A549 (cell line): ENCODE measurements around the gene ATF3. TPM values are rescaled to one million over a fixed set of nuclear protein-coding genes. Genes with fewer than 3 reads are reported as not detected.

Experiments
- ATAC-seq, 2 experiments: fragments of 200-7000 bp in 1 of 2; fragments of >200 bp in 1 of 2; cut with Nextera tagmentation in 1 of 2; cut with Tn5 transposase in 1 of 2; 3 replicates each; pipeline versions ENCODE4 v1.8.0 to v1.9.1; 2018 to 2020; ENCODE audit warnings: mild to moderate bottlenecking in 1 of 2, moderate library complexity in 1 of 2
- CTCF ChIA-PET: fragments of 300-600 bp; sonication (Branson Sonifier 250); formaldehyde crosslinking; extraction: SDS; loops from one replicate; lab custom pipeline; 2021; ENCODE audit warnings: antibody characterized with exemption, inconsistent platforms; lab: Yijun Ruan, JAX
- POLR2A ChIA-PET: fragments of 350-600 bp; formaldehyde crosslinking; extraction: SDS; loops from one replicate; lab custom pipeline; 2021; ENCODE audit warnings: antibody characterized with exemption, inconsistent platforms; lab: Yijun Ruan, JAX
- DNase-seq, 2 experiments: peaks; one replicate each; pipeline versions ENCODE4 v3.0.0 to v3.0.0-alpha.2; 2011 to 2016; ENCODE audit warnings: low read depth in 1 of 2, low spot score in 1 of 2
- FAIRE-seq: peaks from 2 replicates; lab custom pipeline; 2011; peaks lifted over from hg19 to GRCh38; lab: Jason Lieb, UNC
- H3K27ac ChIP-seq, 2 experiments: fragments of >200 bp; sonication (Bioruptor Twin); formaldehyde crosslinking; 3 replicates each; pipeline ENCODE4 v1.5.1; 2016 to 2017
- H3K4me1 ChIP-seq: fragments of >200 bp; sonication (Bioruptor Twin); formaldehyde crosslinking; 3 replicates; pipeline ENCODE4 v1.6.1; 2016
- H3K4me2 ChIP-seq: fragments of >200 bp; sonication (Bioruptor Twin); formaldehyde crosslinking; 3 replicates; pipeline ENCODE4 v1.6.1; 2016
- H3K4me3 ChIP-seq: fragments of >200 bp; sonication (Bioruptor Twin); formaldehyde crosslinking; 3 replicates; pipeline ENCODE4 v1.5.1; 2016
- H3K9me3 ChIP-seq: fragments of >200 bp; sonication (Bioruptor Twin); formaldehyde crosslinking; 3 replicates; pipeline ENCODE4 v1.6.1; 2016
- CBX2 ChIP-seq: fragments of 200-600 bp; sonication (generic); IDR thresholded peaks from 2 replicates; pipeline ENCODE4 v1.6.1; 2016; ENCODE audit warnings: low read depth, mild to moderate bottlenecking, borderline replicate concordance
- CBX8 ChIP-seq: fragments of 200-600 bp; sonication (generic); IDR thresholded peaks from 2 replicates; pipeline ENCODE4 v1.6.1; 2016
- CHD2 ChIP-seq: fragments of 150-350 bp; IDR thresholded peaks from 2 replicates; pipeline ENCODE4 v1.6.1; 2014; ENCODE audit warnings: low read length; ENCODE audit not compliant: partially characterized antibody
- EHMT2 ChIP-seq: fragments of 200-600 bp; sonication (generic); IDR thresholded peaks from 2 replicates; pipeline ENCODE4 v1.6.1; 2016; ENCODE audit warnings: antibody characterized with exemption, low read depth, mild to moderate bottlenecking, moderate library complexity
- ELK1 ChIP-seq: fragments of 150-350 bp; IDR thresholded peaks from 2 replicates; pipeline ENCODE4 v1.6.1; 2014; ENCODE audit warnings: low read depth, mild to moderate bottlenecking, low read length
- EP300 ChIP-seq, 2 experiments: fragments of >200 bp; sonication (Bioruptor Twin); formaldehyde crosslinking; IDR thresholded peaks; 2 replicates in 1 of 2; 3 replicates in 1 of 2; pipeline ENCODE4 v1.6.1; 2016 to 2017
- FOSB ChIP-seq: fragments of 250-450 bp; sonication (Bioruptor Pico); IDR thresholded peaks from 2 replicates; pipeline ENCODE4 v1.5.0; 2020; ENCODE audit warnings: mild to moderate bottlenecking, moderate library complexity
- GATA3 ChIP-seq: IDR thresholded peaks from 2 replicates; pipeline ENCODE4 v1.6.1; 2012; ENCODE audit warnings: borderline replicate concordance
- HOXB13 ChIP-seq: fragments of 250-450 bp; sonication (Bioruptor Pico); IDR thresholded peaks from 2 replicates; pipeline ENCODE4 v1.5.0; 2020; ENCODE audit warnings: low read depth, mild to moderate bottlenecking, moderate library complexity
- KDM1A ChIP-seq: fragments of 200-600 bp; sonication (generic); IDR thresholded peaks from 2 replicates; pipeline ENCODE4 v1.6.1; 2016; ENCODE audit warnings: low read depth, mild to moderate bottlenecking
- MAFK ChIP-seq: fragments of 450-650 bp; IDR thresholded peaks from 2 replicates; pipeline ENCODE4 v1.6.1; 2014; ENCODE audit not compliant: partially characterized antibody
- MAX ChIP-seq: IDR thresholded peaks from 2 replicates; pipeline ENCODE4 v1.6.1; 2012
- NFE2L2 ChIP-seq: fragments of 150-350 bp; conservative IDR thresholded peaks from 2 replicates; pipeline ENCODE4 v1.6.1; 2014; ENCODE audit warnings: low read length
- NR3C1 ChIP-seq: fragments of >200 bp; sonication (Bioruptor Twin); formaldehyde crosslinking; IDR thresholded peaks from 3 replicates; pipeline ENCODE4 v1.6.1; 2017
- POLR2A ChIP-seq: IDR thresholded peaks from 2 replicates; pipeline ENCODE4 v1.6.1; 2012; ENCODE audit warnings: mild to moderate bottlenecking, low read length
- POLR2AphosphoS2 ChIP-seq: conservative IDR thresholded peaks from 2 replicates; pipeline ENCODE4 v1.6.1; 2012; ENCODE audit warnings: low read length, improper control_type of control experiment, inconsistent platforms
- RARB ChIP-seq: fragments of 250-450 bp; sonication (Bioruptor Pico); IDR thresholded peaks from 2 replicates; pipeline ENCODE4 v1.8.0; 2021; ENCODE audit warnings: mild to moderate bottlenecking, moderate library complexity
- RCOR1 ChIP-seq: fragments of 150-350 bp; IDR thresholded peaks from 2 replicates; pipeline ENCODE4 v1.6.1; 2014; ENCODE audit warnings: antibody characterized with exemption, low read length, low read depth
- REST ChIP-seq: fragments of 200-600 bp; sonication (generic); IDR thresholded peaks from 2 replicates; pipeline ENCODE4 v1.6.1; 2016; ENCODE audit warnings: antibody characterized with exemption, mild to moderate bottlenecking, moderate library complexity
- RNF2 ChIP-seq: fragments of 200-600 bp; sonication (generic); IDR thresholded peaks from 2 replicates; pipeline ENCODE4 v1.6.1; 2016; ENCODE audit warnings: low read depth, mild to moderate bottlenecking, antibody characterized with exemption, moderate library complexity, borderline replicate concordance
- SREBF2 ChIP-seq: fragments of 450-650 bp; IDR thresholded peaks from 2 replicates; pipeline ENCODE4 v1.6.1; 2014; ENCODE audit warnings: mild to moderate bottlenecking, moderate library complexity
- TFCP2L1 ChIP-seq: fragments of 250-450 bp; sonication (Bioruptor Pico); IDR thresholded peaks from 2 replicates; pipeline ENCODE4 v1.5.0; 2021; ENCODE audit warnings: mild to moderate bottlenecking
- ZFP36 ChIP-seq: fragments of 450-650 bp; IDR thresholded peaks from 2 replicates; pipeline ENCODE4 v1.6.1; 2014; ENCODE audit warnings: borderline replicate concordance; ENCODE audit not compliant: partially characterized antibody
- WGBS: methylation state at CpG from one replicate; pipeline ENCODE4 v1.1.6; 2017; ENCODE audit errors: missing lambda C conversion rate; 5-methylcytosine and 5-hydroxymethylcytosine counted together
- polyA plus RNA-seq, 4 experiments: library from polyadenylated mRNA; depleted of rRNA in 3 of 4; stranded (reverse); fragments of >200 nt; fragmentation: RNase III in 1 of 4; extraction: RNeasy Plus Mini Kit Qiagen cat#74134 plus additional on column Dnase treatment in 1 of 4; gene quantifications; 2 replicates in 3 of 4; 3 replicates in 1 of 4; pipeline ENCODE4 v1.2.3, GENCODE V29; 2011 to 2017
- TF ChIP-seq, protein P1 (sequence below): fragments of >200 bp; sonication (Bioruptor Twin); formaldehyde crosslinking; IDR thresholded peaks from 2 replicates; pipeline ENCODE4 v1.6.1; 2016
- TF ChIP-seq, protein P2 (sequence below): fragments of >200 bp; sonication (Bioruptor Twin); formaldehyde crosslinking; IDR thresholded peaks from 3 replicates; pipeline ENCODE4 v1.6.1; 2016
- TF ChIP-seq, protein P3 (sequence below): IDR thresholded peaks from 2 replicates; pipeline ENCODE4 v1.6.1; 2012; ENCODE audit warnings: low read depth, borderline replicate concordance

ATF3 gene
- polyA plus RNA-seq, 2 of the 4 experiments (the other 2 are of a cell fraction), result 4.4 to 62.9 TPM

GRCh38 chr1:212591922-212592321 lies 16.6 kb upstream of the ATF3 start (continued):
- TF ChIP-seq, protein P1, sequence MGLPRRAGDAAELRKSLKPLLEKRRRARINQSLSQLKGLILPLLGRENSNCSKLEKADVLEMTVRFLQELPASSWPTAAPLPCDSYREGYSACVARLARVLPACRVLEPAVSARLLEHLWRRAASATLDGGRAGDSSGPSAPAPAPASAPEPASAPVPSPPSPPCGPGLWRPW, result no peak
- TF ChIP-seq, all 56 proteins: peak for 0

DNA sequence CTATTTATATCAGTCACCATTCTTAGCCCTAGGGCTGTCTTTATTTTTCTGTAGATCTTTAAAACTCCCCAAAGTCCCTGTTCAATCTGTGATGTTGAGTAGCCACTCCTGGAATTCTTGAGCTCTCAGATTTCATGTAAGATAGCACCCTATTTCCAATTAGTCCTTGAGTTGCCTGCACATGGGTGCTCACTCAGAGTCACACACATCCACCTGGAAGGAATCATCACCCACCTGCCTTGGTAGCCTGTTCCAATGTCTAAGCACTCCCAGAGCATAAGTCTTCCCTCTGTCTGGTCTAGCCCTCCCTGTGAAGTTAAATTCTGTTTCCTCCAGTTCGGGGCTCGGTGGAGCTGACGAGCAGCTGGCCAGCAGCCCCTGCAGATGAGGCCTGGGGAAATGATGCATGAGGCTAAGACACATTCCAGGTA lies 14.7 kb upstream of the ATF3 start:
- H3K4me2 ChIP-seq, result no peak overlapping the region
- no peak overlapping the region for H3K4me3 ChIP-seq
- no peak for DNase-seq
- ATAC-seq, result no peak
- POLR2A ChIA-PET, result interaction anchor here (0.6 to 1.2 kb wide), 2 partner anchors 14 to 542 kb away, joined by 4 read pairs; no protein-coding TSS in a partner anchor
- no peak for FAIRE-seq
- H3K4me1 ChIP-seq, result peaks cover 30% of the 10 kb centered on the region
- no peaks in the 10 kb centered on the region for H3K9me3 ChIP-seq
- H3K27ac ChIP-seq, result peak overlapping the region in 1 of 2 experiments; percentile 48; a peak in 3 of 6 replicates
- CTCF ChIA-PET, result interaction anchor here (0.7 to 2.5 kb wide), 6 partner anchors 11 to 219 kb away, joined by 3 to 17 read pairs (median 4); no protein-coding TSS in a partner anchor
- TF ChIP-seq FOSB (CRISPR knock-in tag), result no peak
- no peak for TF ChIP-seq HOXB13 (CRISPR knock-in tag)
- no peak for TF ChIP-seq POLR2AphosphoS2
- TF ChIP-seq POLR2A, result no peak
- TF ChIP-seq, protein P2, sequence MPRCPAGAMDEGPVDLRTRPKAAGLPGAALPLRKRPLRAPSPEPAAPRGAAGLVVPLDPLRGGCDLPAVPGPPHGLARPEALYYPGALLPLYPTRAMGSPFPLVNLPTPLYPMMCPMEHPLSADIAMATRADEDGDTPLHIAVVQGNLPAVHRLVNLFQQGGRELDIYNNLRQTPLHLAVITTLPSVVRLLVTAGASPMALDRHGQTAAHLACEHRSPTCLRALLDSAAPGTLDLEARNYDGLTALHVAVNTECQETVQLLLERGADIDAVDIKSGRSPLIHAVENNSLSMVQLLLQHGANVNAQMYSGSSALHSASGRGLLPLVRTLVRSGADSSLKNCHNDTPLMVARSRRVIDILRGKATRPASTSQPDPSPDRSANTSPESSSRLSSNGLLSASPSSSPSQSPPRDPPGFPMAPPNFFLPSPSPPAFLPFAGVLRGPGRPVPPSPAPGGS, result no peak
- WGBS, result 85% methylated on average over 3 of the region's 3 CpGs

- FAIRE-seq, result no peak
- ChIA-PET POLR2A (interaction anchor here (1.1 kb wide), 1 partner anchor 14 kb away, joined by 6 read pairs; the partner anchor contains the start of gene ATF3), CTCF (interaction anchor here (0.8 to 2.5 kb wide), 9 partner anchors 8 to 139 kb away, joined by 3 to 17 read pairs (median 5); no protein-coding TSS in a partner anchor)
- no peak for DNase-seq
- ATAC-seq, result no peak
- no peak overlapping the region for H3K4me3 ChIP-seq
- peak overlapping the region; percentile 36 to 79; a peak in 4 of 6 replicates for H3K27ac ChIP-seq
- 85% methylated on average over 3 of the region's 3 CpGs for WGBS
- TF ChIP-seq ELK1, result no peak
- TF ChIP-seq RNF2, result no peak
- no peak for TF ChIP-seq RARB (CRISPR knock-in tag)
- TF ChIP-seq CBX2, result no peak
- TF ChIP-seq EHMT2, result no peak
- TF ChIP-seq SREBF2, result no peak
- no peak for TF ChIP-seq GATA3
- TF ChIP-seq KDM1A, result no peak
- H3K4me2 ChIP-seq, result no peak overlapping the region
- H3K9me3 ChIP-seq, result no peaks in the 10 kb centered on the region
- H3K4me1 ChIP-seq, result peaks cover 30% of the 10 kb centered on the region
Observed at GRCh38 chr1:212594640-212595039, 13.9 kb upstream of the ATF3 start.

- CTCF ChIA-PET, result interaction anchor here (0.8 to 2.5 kb wide), 8 partner anchors 9 to 139 kb away, joined by 3 to 17 read pairs (median 5); no protein-coding TSS in a partner anchor
- POLR2A ChIA-PET, result interaction anchor here (1.1 kb wide), 1 partner anchor 13 kb away, joined by 6 read pairs; the partner anchor contains the start of gene ATF3
- peak overlapping the region; percentile 55; the same call in 2 of the 3 replicates for H3K4me2 ChIP-seq
- peak overlapping the region; percentile 79 to 84; a peak in 5 of 6 replicates for H3K27ac ChIP-seq
- no peak overlapping the region for H3K4me3 ChIP-seq
- FAIRE-seq, result no peak
- WGBS, result 99% methylated on average over 6 of the region's 8 CpGs
- no peaks in the 10 kb centered on the region for H3K9me3 ChIP-seq
- DNase-seq, result no peak
- peaks cover 30% of the 10 kb centered on the region for H3K4me1 ChIP-seq
- no peak for ATAC-seq
- no peak for TF ChIP-seq REST
- TF ChIP-seq POLR2A, result no peak
- no peak for TF ChIP-seq CBX8
- TF ChIP-seq NR3C1, result no peak
- no peak for TF ChIP-seq NFE2L2
- TF ChIP-seq MAX, result no peak
- TF ChIP-seq CHD2, result no peak
- no peak for TF ChIP-seq RCOR1
- TF ChIP-seq EP300 (IDR thresholded peaks at IDR 0.05), result no peak
- no peak for TF ChIP-seq MAFK
- TF ChIP-seq KDM1A, result no peak
- TF ChIP-seq, protein P3, sequence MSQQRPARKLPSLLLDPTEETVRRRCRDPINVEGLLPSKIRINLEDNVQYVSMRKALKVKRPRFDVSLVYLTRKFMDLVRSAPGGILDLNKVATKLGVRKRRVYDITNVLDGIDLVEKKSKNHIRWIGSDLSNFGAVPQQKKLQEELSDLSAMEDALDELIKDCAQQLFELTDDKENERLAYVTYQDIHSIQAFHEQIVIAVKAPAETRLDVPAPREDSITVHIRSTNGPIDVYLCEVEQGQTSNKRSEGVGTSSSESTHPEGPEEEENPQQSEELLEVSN, result no peak
- TF ChIP-seq TFCP2L1 (CRISPR knock-in tag), result no peak
- no peak for TF ChIP-seq ZFP36
Observed at GRCh38 chr1:212595229-212595628, 13.3 kb upstream of the ATF3 start.
